Ishikawa (cell line): ENCODE results near the gene SMIM8.

Source experiments
- CEBPB ChIP-seq: IDR thresholded peaks from 2 replicates; pipeline ENCODE4 v1.6.1; 2012
- CREB1 ChIP-seq: IDR thresholded peaks from 2 replicates; pipeline ENCODE4 v1.6.1; 2012; ENCODE audit warnings: low read depth
- EGR1 ChIP-seq: IDR thresholded peaks from 2 replicates; pipeline ENCODE4 v1.6.1; 2012
- EP300 ChIP-seq: IDR thresholded peaks from 2 replicates; pipeline ENCODE4 v1.6.1; 2012; ENCODE audit warnings: borderline replicate concordance
- FOXM1 ChIP-seq: IDR thresholded peaks from 2 replicates; pipeline ENCODE4 v1.6.1; 2012; ENCODE audit warnings: low read depth, borderline replicate concordance
- NFIC ChIP-seq: IDR thresholded peaks from 2 replicates; pipeline ENCODE4 v1.6.1; 2012
- RAD21 ChIP-seq: IDR thresholded peaks from 2 replicates; pipeline ENCODE4 v1.6.1; 2012; ENCODE audit warnings: low read depth
- TAF1 ChIP-seq: IDR thresholded peaks from 2 replicates; pipeline ENCODE4 v1.6.1; 2012; ENCODE audit warnings: low read depth, mild to moderate bottlenecking
- TCF12 ChIP-seq: IDR thresholded peaks from 2 replicates; pipeline ENCODE4 v1.6.1; 2012; ENCODE audit warnings: low read depth
- TEAD4 ChIP-seq: IDR thresholded peaks from 2 replicates; pipeline ENCODE4 v1.6.1; 2012
- USF1 ChIP-seq: IDR thresholded peaks from 2 replicates; pipeline ENCODE4 v1.6.1; 2012
- YY1 ChIP-seq: IDR thresholded peaks from 2 replicates; pipeline ENCODE4 v1.6.1; 2012; ENCODE audit warnings: low read depth
- ZBTB7A ChIP-seq: IDR thresholded peaks from 2 replicates; pipeline ENCODE4 v1.6.1; 2012; ENCODE audit warnings: low read depth
- TF ChIP-seq, protein P1 (sequence below): IDR thresholded peaks from 2 replicates; pipeline ENCODE4 v1.6.1; 2012
- TF ChIP-seq, protein P2 (sequence below): IDR thresholded peaks from 2 replicates; pipeline ENCODE4 v1.6.1; 2012; ENCODE audit warnings: low read depth, mild to moderate bottlenecking

SMIM8 gene

GRCh38 chr6:87342829-87343228, 20.4 kb downstream of the SMIM8 start:
- no peak for TF ChIP-seq ZBTB7A

GRCh38 chr6:87344731-87345130, 22.3 kb downstream of the SMIM8 start, which contains the start of gene C6orf163:
TSS of gene C6orf163 (plus strand) at chr6:87344813. CDS start at chr6:87345100, 287 bp downstream.
- no peak for TF ChIP-seq CEBPB
- TF ChIP-seq CREB1, result no peak
- TF ChIP-seq, protein P1, sequence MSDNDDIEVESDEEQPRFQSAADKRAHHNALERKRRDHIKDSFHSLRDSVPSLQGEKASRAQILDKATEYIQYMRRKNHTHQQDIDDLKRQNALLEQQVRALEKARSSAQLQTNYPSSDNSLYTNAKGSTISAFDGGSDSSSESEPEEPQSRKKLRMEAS, result no peak
- TF ChIP-seq TAF1, result no peak
- TF ChIP-seq YY1, result no peak
- no peak for TF ChIP-seq FOXM1
- no peak for TF ChIP-seq EGR1
- no peak for TF ChIP-seq TEAD4
- no peak for TF ChIP-seq ZBTB7A
- no peak for TF ChIP-seq NFIC
- TF ChIP-seq RAD21, result no peak

DNA sequence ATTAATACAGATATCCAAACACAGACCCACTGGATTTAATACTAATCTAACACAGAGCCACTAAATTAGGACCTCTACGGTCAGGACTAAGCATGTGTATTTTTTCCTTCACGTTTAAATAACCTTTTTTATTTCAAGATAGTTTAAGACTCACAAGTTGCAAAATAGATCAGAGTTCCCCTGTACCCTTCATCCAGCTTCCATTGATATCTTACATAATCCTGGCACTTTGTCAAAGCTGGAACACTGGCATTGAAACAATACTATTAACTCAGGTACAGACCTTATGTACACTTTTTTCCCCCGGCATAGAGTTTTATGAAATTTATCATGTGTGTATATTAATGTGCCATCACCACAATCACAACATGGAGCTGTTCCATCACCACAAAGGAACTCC, 24.3 kb downstream of the SMIM8 start:
- TF ChIP-seq USF1 (no peak), FOXM1 (no peak), CREB1 (no peak), TEAD4 (no peak), EP300 (no peak)

DNA sequence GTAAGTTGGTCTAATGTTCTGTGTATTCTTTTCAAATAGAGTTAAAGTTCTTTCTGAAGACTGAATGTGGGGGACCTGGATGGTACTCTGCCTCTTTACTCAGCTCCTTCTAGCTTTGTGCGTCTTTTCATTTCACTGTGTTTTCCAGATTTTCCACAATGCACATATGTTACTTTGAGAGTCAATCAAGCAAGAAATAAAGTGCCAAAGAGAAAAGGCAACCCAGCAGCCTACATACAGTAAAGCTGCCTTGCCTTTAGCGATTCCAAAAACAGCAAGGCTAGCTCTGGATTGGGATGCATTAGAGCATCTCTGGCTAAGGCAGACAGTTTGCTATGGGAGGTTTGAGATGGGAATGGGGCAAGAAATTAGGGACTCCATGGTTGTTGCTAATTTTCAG, 27.5 kb downstream of the SMIM8 start:
- TF ChIP-seq NFIC, result no peak
- TF ChIP-seq CEBPB, result no peak
- no peak for TF ChIP-seq RAD21
- TF ChIP-seq EP300, result no peak
- TF ChIP-seq, protein P1, result no peak
- no peak for TF ChIP-seq TEAD4
- TF ChIP-seq FOXM1, result no peak
- TF ChIP-seq USF1, result no peak
- TF ChIP-seq ZBTB7A, result no peak
- TF ChIP-seq, protein P2, sequence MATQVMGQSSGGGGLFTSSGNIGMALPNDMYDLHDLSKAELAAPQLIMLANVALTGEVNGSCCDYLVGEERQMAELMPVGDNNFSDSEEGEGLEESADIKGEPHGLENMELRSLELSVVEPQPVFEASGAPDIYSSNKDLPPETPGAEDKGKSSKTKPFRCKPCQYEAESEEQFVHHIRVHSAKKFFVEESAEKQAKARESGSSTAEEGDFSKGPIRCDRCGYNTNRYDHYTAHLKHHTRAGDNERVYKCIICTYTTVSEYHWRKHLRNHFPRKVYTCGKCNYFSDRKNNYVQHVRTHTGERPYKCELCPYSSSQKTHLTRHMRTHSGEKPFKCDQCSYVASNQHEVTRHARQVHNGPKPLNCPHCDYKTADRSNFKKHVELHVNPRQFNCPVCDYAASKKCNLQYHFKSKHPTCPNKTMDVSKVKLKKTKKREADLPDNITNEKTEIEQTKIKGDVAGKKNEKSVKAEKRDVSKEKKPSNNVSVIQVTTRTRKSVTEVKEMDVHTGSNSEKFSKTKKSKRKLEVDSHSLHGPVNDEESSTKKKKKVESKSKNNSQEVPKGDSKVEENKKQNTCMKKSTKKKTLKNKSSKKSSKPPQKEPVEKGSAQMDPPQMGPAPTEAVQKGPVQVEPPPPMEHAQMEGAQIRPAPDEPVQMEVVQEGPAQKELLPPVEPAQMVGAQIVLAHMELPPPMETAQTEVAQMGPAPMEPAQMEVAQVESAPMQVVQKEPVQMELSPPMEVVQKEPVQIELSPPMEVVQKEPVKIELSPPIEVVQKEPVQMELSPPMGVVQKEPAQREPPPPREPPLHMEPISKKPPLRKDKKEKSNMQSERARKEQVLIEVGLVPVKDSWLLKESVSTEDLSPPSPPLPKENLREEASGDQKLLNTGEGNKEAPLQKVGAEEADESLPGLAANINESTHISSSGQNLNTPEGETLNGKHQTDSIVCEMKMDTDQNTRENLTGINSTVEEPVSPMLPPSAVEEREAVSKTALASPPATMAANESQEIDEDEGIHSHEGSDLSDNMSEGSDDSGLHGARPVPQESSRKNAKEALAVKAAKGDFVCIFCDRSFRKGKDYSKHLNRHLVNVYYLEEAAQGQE, result no peak
- TF ChIP-seq TAF1, result no peak
- no peak for TF ChIP-seq TCF12
- no peak for TF ChIP-seq EGR1
- TF ChIP-seq YY1, result no peak
- no peak for TF ChIP-seq CREB1

- TF ChIP-seq TCF12 (no peak), ZBTB7A (no peak), EP300 (no peak), TEAD4 (no peak), NFIC (no peak), RAD21 (no peak), TAF1 (no peak), FOXM1 (no peak), USF1 (no peak), CREB1 (no peak), CEBPB (no peak), YY1 (no peak), EGR1 (no peak)
- TF ChIP-seq, protein P1, result no peak
- TF ChIP-seq, protein P2, result no peak
Measured at GRCh38 chr6:87350516-87350915, 28.1 kb downstream of the SMIM8 start.

GRCh38 chr6:87351583-87351982, 29.2 kb downstream of the SMIM8 start:
- TF ChIP-seq FOXM1 (no peak), CREB1 (no peak), EP300 (no peak), TAF1 (no peak), NFIC (no peak), TEAD4 (no peak), EGR1 (no peak), CEBPB (no peak), USF1 (no peak)
- TF ChIP-seq, protein P1, result no peak
